ENCODE results near the gene SSR4. TPM values are rescaled to one million over a fixed set of nuclear protein-coding genes. Genes with fewer than 3 reads are reported as not detected.
A peak's percentile ranks its signal among the peaks of the same experiment; 100 is the strongest.

Gene SSR4
- total and polyA plus RNA-seq, 8 donors: 368 to 925 (median 398) TPM

GRCh38 chrX:153789654-153790053 lies 4.8 kb upstream of the SSR4 start:
- Histone ChIP-seq H3K4me1 (peaks cover 0 to 7% (median 0%) of the 10 kb centered on the region in 3 donors), H3K27me3 (no peaks in the 10 kb centered on the region), H3K4me3 (no peak overlapping the region), H3K9me3 (no peaks in the 10 kb centered on the region), H3K27ac (no peak overlapping the region), H3K36me3 (peaks cover 0 to 10% (median 8%) of the 10 kb centered on the region in 3 donors)
- WGBS, 2 donors: 88 to 94% methylated on average over 12 of the region's 12 CpGs
- no peak for DNase-seq
- intact Hi-C loops (cut with DNase I): no loop called here
- no peak for FAIRE-seq
- TF ChIP-seq CTCF (IDR thresholded peaks at IDR 0.05): no peak
- ATAC-seq: no peak

GRCh38 chrX:153791104-153791852 lies 3.2 kb upstream of the SSR4 start:
- H3K36me3 ChIP-seq: peaks cover 0 to 8% (median 0%) of the 10 kb centered on the region in 3 donors
- H3K4me1 ChIP-seq: peaks cover 0 to 7% (median 0%) of the 10 kb centered on the region in 3 donors
- DNase-seq: no peak
- intact Hi-C loops (cut with DNase I): no loop called here
- H3K9me3 ChIP-seq: no peaks in the 10 kb centered on the region
- WGBS, 2 donors: 78 to 82% methylated on average over 17 of the region's 17 CpGs
- H3K27me3 ChIP-seq: no peaks in the 10 kb centered on the region
- TF ChIP-seq CTCF (IDR thresholded peaks at IDR 0.05): no peak
- FAIRE-seq: no peak
- no peak overlapping the region for H3K4me3 ChIP-seq
- no peak overlapping the region for H3K27ac ChIP-seq
- ATAC-seq: no peak

GRCh38 chrX:153792368-153792767 lies 2.1 kb upstream of the SSR4 start:
- DNase-seq (no peak), ATAC-seq (no peak), FAIRE-seq (no peak)
- Histone ChIP-seq H3K4me1 (peaks cover 0 to 7% (median 0%) of the 10 kb centered on the region in 3 donors), H3K4me3 (no peak overlapping the region), H3K27me3 (no peaks in the 10 kb centered on the region), H3K36me3 (peaks cover 0 to 4% (median 0%) of the 10 kb centered on the region in 3 donors), H3K27ac (no peak overlapping the region), H3K9me3 (no peaks in the 10 kb centered on the region)
- intact Hi-C loops (cut with DNase I): no loop called here
- WGBS, 2 donors: 69 to 76% methylated on average over 6 of the region's 6 CpGs
- no peak for TF ChIP-seq CTCF (IDR thresholded peaks at IDR 0.05)

- no peak for FAIRE-seq
- peak overlapping the region; percentile 35 to 67 (median 58) for H3K4me3 ChIP-seq
- H3K4me1 ChIP-seq: peaks cover 0 to 7% (median 0%) of the 10 kb centered on the region in 3 donors
- WGBS, 2 donors: 7 to 41% methylated on average over 7 of the region's 7 CpGs
- no peaks in the 10 kb centered on the region for H3K36me3 ChIP-seq
- H3K27me3 ChIP-seq: no peaks in the 10 kb centered on the region
- no peaks in the 10 kb centered on the region for H3K9me3 ChIP-seq
- ATAC-seq: peak in 1 of 4 donors; percentile 6
- peak overlapping the region in 3 of 4 donors; percentile 83 to 95 (median 93) for H3K27ac ChIP-seq
- no peak for TF ChIP-seq CTCF (IDR thresholded peaks at IDR 0.05)
- no peak for DNase-seq
- intact Hi-C loops (cut with DNase I): no loop called here
Observed at GRCh38 chrX:153793291-153793690, 1.2 kb upstream of the SSR4 start.
